Esophagus squamous epithelium (tissue), 5 donors: ENCODE data around the gene BCL2. TPM values are rescaled to one million over a fixed set of nuclear protein-coding genes. Genes with fewer than 3 reads are reported as not detected.

Experiments used
- DNase-seq: peaks from one replicate; lab custom pipeline; 2025; lab: John Stamatoyannopoulos, UW
- H3K27ac ChIP-seq, 4 donors: fragments of 200-600 bp; sonication (generic); one replicate each; pipeline ENCODE4 v1.5.1; 2016 to 2019; ENCODE audit warnings: mild to moderate bottlenecking in 1 of 4
- H3K27me3 ChIP-seq, 4 donors: fragments of 200-600 bp; sonication (generic); 1 replicate in 3 of 4; 2 replicates in 1 of 4; pipeline versions ENCODE4 v1.5.1 to v1.6.0; 2017 to 2021; ENCODE audit warnings: antibody characterized with exemption in 1 of 4
- H3K36me3 ChIP-seq, 3 donors: fragments of 200-600 bp; sonication (generic); one replicate each; pipeline ENCODE4 v1.5.1; 2016 to 2019
- H3K4me1 ChIP-seq, 3 donors: fragments of 200-600 bp; sonication (generic); one replicate each; pipeline ENCODE4 v1.5.1; 2017 to 2019
- H3K4me3 ChIP-seq, 4 donors: fragments of 200-600 bp; sonication (generic); 1 replicate in 3 of 4; 2 replicates in 1 of 4; pipeline ENCODE4 v1.5.1; 2016 to 2019; ENCODE audit warnings: mild to moderate bottlenecking in 2 of 4, moderate library complexity in 1 of 4
- H3K9me3 ChIP-seq, 3 donors: fragments of 200-600 bp; sonication (generic); one replicate each; pipeline ENCODE4 v1.5.1; 2016 to 2019
- POLR2A ChIP-seq, 4 donors: fragments of 450-650 bp; IDR thresholded peaks; one replicate each; pipeline ENCODE4 v1.6.1; 2017; ENCODE audit warnings: antibody characterized with exemption in 4 of 4, mild to moderate bottlenecking in 4 of 4, moderate library complexity in 3 of 4
- WGBS, 2 donors: methylation state at CpG; one replicate each; pipeline ENCODE4 v1.1.5; 2018; 5-methylcytosine and 5-hydroxymethylcytosine counted together
- intact Hi-C: fragments of 100-400 bp; cut with DNase I; formaldehyde crosslinking; loops from one replicate; pipeline ENCODE4 v1.15.0; 2022
- total RNA-seq, 4 donors: library from RNA; depleted of rRNA; stranded (reverse); fragments of >200 nt; gene quantifications; one replicate each; pipeline ENCODE4 v1.1.0, GENCODE V29; 2016
- TF ChIP-seq, protein P1 (sequence below), 6 experiments: fragments of 450-650 bp in 4 of 6; fragments of 200-600 bp in 2 of 6; sonication (generic) in 2 of 6; IDR thresholded peaks; one replicate each; pipeline ENCODE4 v1.5.1; 2016 to 2019; ENCODE audit warnings: antibody characterized with exemption in 6 of 6, mild to moderate bottlenecking in 4 of 6, moderate library complexity in 4 of 6
- donor health status: DM: yes; HTN: yes; CAD: no.

The BCL2 gene
- total RNA-seq, 4 donors from 2014 or later: 3.1 to 17.4 (median 4.2) TPM

DNA sequence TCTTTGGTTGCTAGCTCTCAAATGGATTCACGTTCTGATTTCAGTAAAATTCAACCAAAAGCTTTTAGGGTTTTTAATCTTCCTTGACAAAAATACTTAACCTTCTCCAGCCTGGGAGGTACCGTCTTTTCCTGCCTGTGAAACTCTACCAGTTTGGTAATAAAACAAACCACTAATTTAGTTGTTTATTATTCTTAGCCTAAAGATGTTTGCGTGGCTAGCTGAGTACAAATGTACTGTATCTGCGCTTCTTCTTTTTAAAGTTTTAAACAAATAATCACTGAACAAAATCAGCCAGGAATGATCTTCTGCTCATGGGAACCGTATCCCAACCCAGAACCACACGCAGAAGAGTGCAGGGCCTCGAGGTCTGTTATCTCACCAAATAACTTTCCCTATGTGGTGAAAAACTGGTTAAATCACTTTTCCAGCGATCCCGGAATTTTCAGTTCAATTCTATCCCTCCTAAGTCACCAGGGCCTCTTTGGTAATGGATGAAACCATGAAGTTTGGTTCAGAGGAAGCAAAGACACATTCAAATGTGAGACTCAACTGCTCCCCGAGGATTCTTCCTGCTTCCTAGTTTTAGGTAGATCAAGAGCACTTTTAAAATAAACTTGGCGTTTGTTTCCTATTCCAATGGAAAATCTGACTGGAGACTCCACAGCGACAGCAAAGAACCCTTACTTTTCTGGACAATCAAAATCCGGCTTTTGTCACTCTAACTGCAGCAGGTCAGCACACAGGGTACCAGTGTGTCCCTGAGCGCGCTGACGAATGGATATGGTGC is 36.1 kb downstream of the BCL2 start:
- WGBS, 2 donors: 70 to 83% methylated on average over 16 of the region's 16 CpGs
- intact Hi-C loops: no loop called here
- Histone ChIP-seq H3K27me3 (no peaks in the 10 kb centered on the region), H3K27ac (peak overlapping the region in 3 of 4 donors; percentile 38 to 66 (median 59)), H3K4me3 (no peak overlapping the region), H3K36me3 (no peaks in the 10 kb centered on the region), H3K9me3 (no peaks in the 10 kb centered on the region), H3K4me1 (peaks cover 0 to 44% (median 9%) of the 10 kb centered on the region in 3 donors)
- no peak for DNase-seq
- TF ChIP-seq, protein P1, sequence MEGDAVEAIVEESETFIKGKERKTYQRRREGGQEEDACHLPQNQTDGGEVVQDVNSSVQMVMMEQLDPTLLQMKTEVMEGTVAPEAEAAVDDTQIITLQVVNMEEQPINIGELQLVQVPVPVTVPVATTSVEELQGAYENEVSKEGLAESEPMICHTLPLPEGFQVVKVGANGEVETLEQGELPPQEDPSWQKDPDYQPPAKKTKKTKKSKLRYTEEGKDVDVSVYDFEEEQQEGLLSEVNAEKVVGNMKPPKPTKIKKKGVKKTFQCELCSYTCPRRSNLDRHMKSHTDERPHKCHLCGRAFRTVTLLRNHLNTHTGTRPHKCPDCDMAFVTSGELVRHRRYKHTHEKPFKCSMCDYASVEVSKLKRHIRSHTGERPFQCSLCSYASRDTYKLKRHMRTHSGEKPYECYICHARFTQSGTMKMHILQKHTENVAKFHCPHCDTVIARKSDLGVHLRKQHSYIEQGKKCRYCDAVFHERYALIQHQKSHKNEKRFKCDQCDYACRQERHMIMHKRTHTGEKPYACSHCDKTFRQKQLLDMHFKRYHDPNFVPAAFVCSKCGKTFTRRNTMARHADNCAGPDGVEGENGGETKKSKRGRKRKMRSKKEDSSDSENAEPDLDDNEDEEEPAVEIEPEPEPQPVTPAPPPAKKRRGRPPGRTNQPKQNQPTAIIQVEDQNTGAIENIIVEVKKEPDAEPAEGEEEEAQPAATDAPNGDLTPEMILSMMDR (IDR thresholded peaks at IDR 0.05): no peak
- no peak for TF ChIP-seq POLR2A (IDR thresholded peaks at IDR 0.05)

DNA sequence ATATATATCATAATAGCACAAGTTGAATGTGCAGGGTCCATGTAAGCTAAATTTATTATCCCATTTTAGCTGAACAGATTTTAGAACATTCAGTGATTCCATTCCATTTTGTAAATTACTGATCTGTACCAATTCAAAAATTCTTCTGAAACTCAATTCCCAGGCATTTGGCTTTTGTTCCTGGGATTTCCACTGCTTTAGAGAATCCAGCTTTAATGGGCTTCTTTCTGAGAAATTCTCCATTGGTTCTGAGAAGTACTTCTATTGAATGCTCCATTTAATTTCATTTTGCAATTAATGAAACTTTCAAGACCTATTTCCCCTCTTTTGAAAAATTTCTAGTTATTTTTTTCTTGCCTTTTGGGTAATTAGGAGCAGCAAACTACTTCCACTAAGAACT is 36.8 kb downstream of the BCL2 start:
- H3K4me3 ChIP-seq: no peak overlapping the region
- peaks cover 0 to 43% (median 9%) of the 10 kb centered on the region in 3 donors for H3K4me1 ChIP-seq
- H3K36me3 ChIP-seq: no peaks in the 10 kb centered on the region
- no peak for DNase-seq
- intact Hi-C loops: no loop called here
- peak overlapping the region in 3 of 4 donors; percentile 38 to 66 (median 59) for H3K27ac ChIP-seq
- H3K27me3 ChIP-seq: no peaks in the 10 kb centered on the region
- no peaks in the 10 kb centered on the region for H3K9me3 ChIP-seq
- TF ChIP-seq, protein P1 (IDR thresholded peaks at IDR 0.05): no peak
- no peak for TF ChIP-seq POLR2A (IDR thresholded peaks at IDR 0.05)

DNA sequence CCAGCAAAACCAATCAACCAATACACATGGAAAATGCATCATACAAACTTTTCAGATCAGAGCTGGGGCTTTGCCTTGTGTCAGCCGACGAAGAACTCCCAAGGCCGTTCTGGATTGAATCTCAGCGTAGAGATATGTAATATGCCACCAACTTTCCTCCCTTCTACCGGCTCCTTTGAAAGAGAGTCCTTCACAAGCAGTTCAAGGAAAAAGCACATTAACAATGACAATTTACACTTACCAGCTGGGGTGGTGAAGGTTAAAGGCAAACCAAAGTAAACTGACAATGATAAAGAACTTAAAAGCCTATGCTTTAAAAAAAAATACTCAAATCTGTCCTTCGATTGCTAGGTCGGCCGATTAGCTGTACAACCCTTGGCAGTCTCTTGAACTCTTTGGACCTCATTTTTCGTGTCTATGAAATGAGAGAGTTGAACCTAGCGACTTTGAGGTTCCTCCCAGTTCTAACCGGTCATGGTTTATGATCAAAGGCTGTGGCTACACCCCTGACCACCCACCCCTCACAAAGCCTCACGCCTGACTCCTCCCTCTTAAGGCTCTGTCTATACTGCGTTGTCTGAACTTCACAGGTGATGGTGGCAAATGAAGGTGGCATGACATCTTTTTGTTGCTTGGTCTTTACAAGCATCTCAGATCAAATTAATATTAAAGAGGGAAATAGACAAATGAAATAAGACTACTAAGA is 46.2 kb downstream of the BCL2 start:
- 80 to 85% methylated on average over 13 of the region's 13 CpGs for WGBS, 2 donors
- intact Hi-C loops: no loop called here
- H3K4me1 ChIP-seq: peaks cover 0 to 16% (median 2%) of the 10 kb centered on the region in 3 donors
- H3K4me3 ChIP-seq: no peak overlapping the region
- no peak for DNase-seq
- H3K27ac ChIP-seq: no peak overlapping the region
- no peaks in the 10 kb centered on the region for H3K9me3 ChIP-seq
- H3K36me3 ChIP-seq: no peaks in the 10 kb centered on the region
- no peak for TF ChIP-seq POLR2A (IDR thresholded peaks at IDR 0.05)
- H3K27me3 ChIP-seq: no peaks in the 10 kb centered on the region

DNA sequence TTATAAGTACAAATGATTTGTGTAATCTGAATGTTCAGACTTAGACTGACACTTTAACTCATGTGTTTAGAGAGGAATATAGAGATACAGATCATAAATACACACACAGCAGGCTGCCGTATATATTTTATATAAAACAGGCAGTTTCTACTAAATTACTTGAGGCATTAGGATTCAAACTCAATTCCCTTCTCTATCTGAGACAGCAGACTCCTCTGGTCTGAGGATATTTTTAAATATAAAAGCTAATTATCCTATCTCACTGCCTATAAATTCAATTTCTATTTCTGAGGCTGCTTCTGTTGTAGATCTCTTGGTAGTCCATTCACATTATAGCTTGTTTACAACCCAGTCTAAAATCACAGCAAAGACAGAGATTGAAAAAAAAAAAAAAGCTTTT is 46.9 kb downstream of the BCL2 start:
- Histone ChIP-seq H3K27me3 (no peaks in the 10 kb centered on the region), H3K4me1 (peaks cover 0 to 18% (median 2%) of the 10 kb centered on the region in 3 donors), H3K9me3 (no peaks in the 10 kb centered on the region), H3K27ac (no peak overlapping the region), H3K36me3 (no peaks in the 10 kb centered on the region), H3K4me3 (no peak overlapping the region)
- DNase-seq: no peak
- intact Hi-C loops: no loop called here
- 89 to 97% methylated on average over 1 of the region's 1 CpG for WGBS, 2 donors
- no peak for TF ChIP-seq POLR2A (IDR thresholded peaks at IDR 0.05)
- TF ChIP-seq, protein P1 (IDR thresholded peaks at IDR 0.05): no peak

DNA sequence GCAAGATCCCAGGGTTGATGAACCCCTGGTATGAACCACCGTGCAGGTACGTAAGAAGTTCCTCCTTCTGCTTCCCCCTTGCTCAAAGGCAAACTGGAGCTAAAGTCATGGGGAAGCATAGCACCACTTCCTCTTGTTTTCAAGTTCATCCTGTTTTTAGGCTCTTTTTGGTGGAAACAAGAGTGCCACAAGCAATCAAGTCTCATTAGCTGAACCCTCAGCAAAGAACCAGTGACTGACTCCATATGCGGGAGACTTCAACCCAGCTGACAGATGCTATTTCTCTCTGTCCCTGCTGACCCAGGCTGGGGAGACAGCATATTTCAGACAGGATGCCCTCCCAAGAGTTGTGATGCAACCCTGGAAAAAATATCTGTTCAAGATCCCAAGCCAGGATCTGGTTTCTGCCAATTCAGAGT is 47.7 kb downstream of the BCL2 start:
- no peaks in the 10 kb centered on the region for H3K36me3 ChIP-seq
- H3K9me3 ChIP-seq: no peaks in the 10 kb centered on the region
- TF ChIP-seq, protein P1 (IDR thresholded peaks at IDR 0.05): no peak
- TF ChIP-seq POLR2A (IDR thresholded peaks at IDR 0.05): no peak
- peak overlapping the region in 2 of 4 donors; percentile 15 to 26 for H3K27ac ChIP-seq
- H3K4me3 ChIP-seq: no peak overlapping the region
- intact Hi-C loops: no loop called here
- DNase-seq: no peak
- peaks cover 0 to 21% (median 2%) of the 10 kb centered on the region in 3 donors for H3K4me1 ChIP-seq
- H3K27me3 ChIP-seq: no peaks in the 10 kb centered on the region
- 60 to 88% methylated on average over 3 of the region's 3 CpGs for WGBS, 2 donors
